HG03432 (cell line): ENCODE measurements around the gene ANP32D.
"Not testable (repeated sequence)": the region's sequence is repeated elsewhere in the genome, so short reads cannot be mapped to it uniquely, and the experiment has no call there.

ENCODE experiments used
- ATAC-seq: cut with Tn5 transposase; IDR thresholded peaks from one replicate; pipeline ENCODE4 v1.9.1; 2021; ENCODE audit warnings: mild to moderate bottlenecking, moderate library complexity; ENCODE audit not compliant: unreplicated experiment

The ANP32D gene

DNA sequence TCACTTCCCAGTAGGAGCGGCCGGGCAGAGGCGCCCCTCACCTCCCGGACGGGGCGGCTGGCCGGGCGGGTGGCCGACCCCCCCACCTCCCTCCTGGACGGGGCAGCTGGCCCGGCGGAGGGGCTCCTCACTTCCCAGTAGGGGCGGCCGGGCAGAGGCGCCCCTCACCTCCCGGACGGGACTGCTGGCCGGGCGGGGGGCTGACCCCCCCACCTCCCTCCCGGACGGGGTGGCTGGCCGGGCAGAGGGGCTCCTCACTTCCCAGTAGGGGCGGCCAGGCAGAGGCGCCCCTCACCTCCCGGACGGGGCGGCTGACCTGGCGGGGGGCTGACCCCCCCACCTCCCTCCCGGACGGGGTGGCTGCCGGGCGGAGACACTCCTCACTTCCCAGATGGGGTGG lies 27.9 kb downstream of the ANP32D start:
- ATAC-seq = not testable (repeated sequence)

DNA sequence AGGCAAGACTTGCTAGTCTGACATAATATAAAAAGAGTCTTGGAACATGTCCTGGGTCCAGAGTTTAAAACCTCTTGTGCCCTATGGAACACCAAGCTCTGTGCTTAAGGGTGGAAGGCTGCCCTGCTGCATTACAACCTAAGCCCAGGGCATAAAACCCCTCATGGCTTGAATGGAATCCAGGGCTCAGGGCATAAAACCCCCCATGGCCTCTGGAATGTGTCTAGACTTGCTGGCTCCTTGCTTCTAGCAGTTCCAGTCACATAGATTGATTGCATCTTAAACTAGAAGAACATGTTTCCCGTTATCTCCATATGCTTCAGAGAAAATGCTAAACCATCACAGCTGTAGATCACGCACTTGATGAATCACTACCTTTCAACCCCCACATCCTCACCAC lies 34.5 kb downstream of the ANP32D start:
- ATAC-seq = not testable (repeated sequence)

DNA sequence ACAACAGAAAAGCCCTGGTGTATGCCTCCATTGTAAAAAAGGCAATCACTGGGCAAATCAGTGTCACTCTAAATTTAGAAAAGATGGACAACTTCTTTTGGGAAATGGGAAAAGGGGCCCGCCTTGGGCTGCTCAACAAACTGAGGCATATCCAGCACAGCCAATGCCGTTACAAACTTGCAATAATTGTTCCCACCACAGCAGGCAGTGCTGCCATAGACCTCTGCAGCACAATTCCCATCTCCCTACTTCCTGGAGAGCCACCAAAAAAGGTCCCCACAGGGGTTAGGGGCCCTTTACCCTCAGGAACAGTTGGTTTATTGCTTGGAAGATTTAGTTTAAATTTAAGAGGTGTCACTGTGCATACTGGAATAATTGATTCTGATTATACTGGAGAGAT lies 36.6 kb downstream of the ANP32D start:
- no peak for ATAC-seq

DNA sequence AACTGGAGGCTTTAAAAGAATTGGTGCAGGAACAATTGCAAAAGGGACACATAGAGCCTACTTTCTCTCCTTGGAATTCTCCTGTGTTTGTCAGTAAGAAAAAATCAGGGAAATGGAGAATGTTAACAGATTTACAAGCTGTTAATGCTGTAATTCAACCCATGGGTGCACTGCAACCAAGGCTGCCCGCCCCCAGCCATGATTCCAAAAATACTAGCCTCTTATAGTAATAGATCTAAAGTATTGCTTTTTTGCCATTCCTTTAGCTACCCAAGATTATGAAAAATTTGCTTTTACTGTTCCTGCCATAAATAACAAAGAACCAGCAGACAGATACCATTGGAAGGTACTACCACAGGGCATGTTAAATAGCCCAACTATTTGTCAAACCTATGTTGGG lies 37.8 kb downstream of the ANP32D start:
- ATAC-seq = no peak

DNA sequence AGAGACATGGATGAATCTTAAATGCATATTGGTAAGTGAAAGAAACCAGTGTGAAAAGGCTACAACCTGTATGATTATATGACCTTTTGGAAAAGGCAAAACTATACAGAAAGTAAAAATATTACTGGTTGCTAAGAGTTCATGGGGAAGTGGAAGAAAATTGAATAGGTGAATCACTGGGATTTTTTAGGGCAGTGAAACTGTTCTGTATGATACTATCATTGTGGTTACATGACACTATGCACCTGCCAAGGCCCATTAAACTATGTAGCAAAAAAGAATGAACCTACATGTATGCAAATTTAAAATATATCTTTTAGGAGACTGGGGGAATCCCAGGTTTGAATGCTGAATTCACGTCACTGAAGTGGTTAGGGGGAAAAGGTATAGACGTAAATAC lies 40.5 kb downstream of the ANP32D start:
- peak; percentile 93 for ATAC-seq

DNA sequence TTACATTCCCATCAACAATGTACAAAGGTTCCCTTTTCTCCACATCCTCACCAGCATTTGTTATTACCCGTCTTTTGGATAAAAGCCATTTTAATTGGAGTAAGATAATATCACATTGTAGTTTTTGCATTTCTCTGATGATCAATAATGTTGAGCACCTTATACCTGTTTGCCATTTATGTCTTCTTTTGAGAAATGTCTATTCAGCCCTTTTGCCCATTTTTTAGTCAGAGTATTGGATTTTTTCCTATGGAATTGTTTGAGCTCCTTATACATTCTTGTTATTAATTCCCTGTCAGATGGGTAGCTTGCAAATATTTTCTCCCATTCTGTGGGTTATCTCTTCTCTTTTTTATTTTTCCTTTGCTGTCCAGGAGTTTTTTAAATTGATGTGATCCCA lies 42.4 kb downstream of the ANP32D start:
- no peak for ATAC-seq

DNA sequence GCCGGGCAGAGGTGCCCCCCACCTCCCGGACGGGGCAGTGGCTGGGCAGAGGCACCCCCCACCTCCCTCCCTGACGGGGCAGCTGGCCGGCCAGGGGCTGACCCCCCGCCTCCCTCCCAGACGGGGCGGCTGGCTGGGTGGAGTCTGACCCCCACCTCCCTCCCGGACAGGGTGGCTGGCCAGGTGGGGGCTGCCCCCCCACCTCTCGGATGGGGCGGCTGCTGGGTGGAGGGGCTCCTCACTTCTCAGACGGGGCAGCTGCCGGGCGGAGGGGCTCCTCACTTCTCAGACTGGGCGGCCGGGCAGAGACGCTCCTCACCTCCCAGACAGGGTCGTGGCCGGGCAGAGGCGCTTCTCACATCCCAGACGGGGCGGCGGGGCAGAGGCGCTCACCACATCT lies 48.0 kb downstream of the ANP32D start:
- not testable (repeated sequence) for ATAC-seq
